GM06990 (cell line): ENCODE results near the gene FN1.

Experiments
- DNase-seq: peaks from one replicate; pipeline ENCODE4 v3.0.0-alpha.2; 2011; ENCODE audit not compliant: insufficient read length; ENCODE audit errors: extremely low read depth
- H3K27me3 ChIP-seq: replicated peaks from 2 replicates; pipeline ENCODE4 v1.6.0; 2011; ENCODE audit warnings: low read length; ENCODE audit not compliant: control insufficient read depth, insufficient read depth
- H3K36me3 ChIP-seq: 2 replicates; pipeline ENCODE4 v1.5.1; 2011; ENCODE audit warnings: low read length; ENCODE audit not compliant: control insufficient read depth, insufficient read depth
- H3K4me3 ChIP-seq: replicated peaks from 2 replicates; pipeline ENCODE4 v1.5.1; 2011; ENCODE audit warnings: low read depth, mild to moderate bottlenecking, control low read depth, low read length
- TF ChIP-seq, protein P1 (sequence below): IDR thresholded peaks from 2 replicates; pipeline ENCODE4 v1.5.1; 2011; ENCODE audit warnings: low read length, control low read depth, mild to moderate bottlenecking, inconsistent platforms; ENCODE audit not compliant: insufficient read depth, poor library complexity, severe bottlenecking

Gene FN1

GRCh38 chr2:215404348-215405012 lies 31.4 kb downstream of the FN1 start:
- H3K4me3 ChIP-seq: no peak overlapping the region
- H3K36me3 ChIP-seq: no peaks in the 10 kb centered on the region
- H3K27me3 ChIP-seq: no peaks in the 10 kb centered on the region
- TF ChIP-seq, protein P1, sequence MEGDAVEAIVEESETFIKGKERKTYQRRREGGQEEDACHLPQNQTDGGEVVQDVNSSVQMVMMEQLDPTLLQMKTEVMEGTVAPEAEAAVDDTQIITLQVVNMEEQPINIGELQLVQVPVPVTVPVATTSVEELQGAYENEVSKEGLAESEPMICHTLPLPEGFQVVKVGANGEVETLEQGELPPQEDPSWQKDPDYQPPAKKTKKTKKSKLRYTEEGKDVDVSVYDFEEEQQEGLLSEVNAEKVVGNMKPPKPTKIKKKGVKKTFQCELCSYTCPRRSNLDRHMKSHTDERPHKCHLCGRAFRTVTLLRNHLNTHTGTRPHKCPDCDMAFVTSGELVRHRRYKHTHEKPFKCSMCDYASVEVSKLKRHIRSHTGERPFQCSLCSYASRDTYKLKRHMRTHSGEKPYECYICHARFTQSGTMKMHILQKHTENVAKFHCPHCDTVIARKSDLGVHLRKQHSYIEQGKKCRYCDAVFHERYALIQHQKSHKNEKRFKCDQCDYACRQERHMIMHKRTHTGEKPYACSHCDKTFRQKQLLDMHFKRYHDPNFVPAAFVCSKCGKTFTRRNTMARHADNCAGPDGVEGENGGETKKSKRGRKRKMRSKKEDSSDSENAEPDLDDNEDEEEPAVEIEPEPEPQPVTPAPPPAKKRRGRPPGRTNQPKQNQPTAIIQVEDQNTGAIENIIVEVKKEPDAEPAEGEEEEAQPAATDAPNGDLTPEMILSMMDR: no peak
- DNase-seq: no peak

DNA sequence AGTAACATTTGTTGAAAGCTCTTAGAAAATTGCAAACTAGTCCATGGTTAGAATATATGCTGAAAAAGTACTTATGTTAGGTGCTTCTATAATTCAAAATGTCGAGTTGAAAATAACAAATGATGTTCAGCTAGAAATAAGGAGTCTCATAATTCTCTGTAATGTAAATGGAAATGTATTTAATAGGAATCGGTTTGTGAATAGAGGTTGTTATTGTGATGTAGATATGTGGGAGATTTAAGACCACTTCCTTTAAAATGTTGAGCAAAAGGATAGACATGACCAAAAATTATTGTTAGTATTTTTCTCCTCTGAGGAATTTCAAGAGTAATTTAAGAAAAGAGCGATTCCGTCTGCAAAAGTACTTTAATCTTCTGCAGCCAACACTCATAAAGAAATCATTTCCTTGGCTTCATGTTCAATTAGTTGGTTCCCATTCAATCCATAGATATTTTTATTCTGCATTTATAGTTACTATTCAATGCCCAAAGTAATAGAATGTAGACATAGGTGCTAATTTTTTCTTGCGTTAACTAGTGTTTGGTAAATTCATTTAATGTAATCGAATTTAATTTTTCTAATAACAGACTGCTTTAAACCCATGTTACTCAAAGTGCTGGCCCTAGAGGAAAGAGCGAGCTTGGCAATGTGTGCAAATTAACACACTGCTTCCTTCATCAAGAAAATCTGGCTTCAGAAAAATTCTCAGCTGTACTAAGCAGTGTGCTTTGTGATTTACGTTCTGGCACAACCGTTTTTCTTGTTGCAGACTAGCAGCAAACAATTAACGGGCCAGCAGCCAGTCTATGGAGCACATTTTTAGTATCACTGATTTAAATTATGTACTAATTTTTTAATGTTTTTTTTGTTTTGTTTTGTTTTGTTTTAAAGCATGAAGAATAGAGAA lies 32.2 kb downstream of the FN1 start:
- TF ChIP-seq, protein P1: no peak
- Histone ChIP-seq H3K27me3 (no peaks in the 10 kb centered on the region), H3K4me3 (no peak overlapping the region), H3K36me3 (no peaks in the 10 kb centered on the region)
- DNase-seq: no peak

- TF ChIP-seq, protein P1: no peak
- no peak for DNase-seq
- H3K27me3 ChIP-seq: no peaks in the 10 kb centered on the region
- no peak overlapping the region for H3K4me3 ChIP-seq
- H3K36me3 ChIP-seq: no peaks in the 10 kb centered on the region
Measured at GRCh38 chr2:215401896-215402379, 33.9 kb downstream of the FN1 start.

- H3K4me3 ChIP-seq: no peak overlapping the region
- no peak for DNase-seq
- no peaks in the 10 kb centered on the region for H3K36me3 ChIP-seq
- H3K27me3 ChIP-seq: no peaks in the 10 kb centered on the region
- TF ChIP-seq, protein P1: no peak
Measured at GRCh38 chr2:215399067-215399716, 36.7 kb downstream of the FN1 start.

DNA sequence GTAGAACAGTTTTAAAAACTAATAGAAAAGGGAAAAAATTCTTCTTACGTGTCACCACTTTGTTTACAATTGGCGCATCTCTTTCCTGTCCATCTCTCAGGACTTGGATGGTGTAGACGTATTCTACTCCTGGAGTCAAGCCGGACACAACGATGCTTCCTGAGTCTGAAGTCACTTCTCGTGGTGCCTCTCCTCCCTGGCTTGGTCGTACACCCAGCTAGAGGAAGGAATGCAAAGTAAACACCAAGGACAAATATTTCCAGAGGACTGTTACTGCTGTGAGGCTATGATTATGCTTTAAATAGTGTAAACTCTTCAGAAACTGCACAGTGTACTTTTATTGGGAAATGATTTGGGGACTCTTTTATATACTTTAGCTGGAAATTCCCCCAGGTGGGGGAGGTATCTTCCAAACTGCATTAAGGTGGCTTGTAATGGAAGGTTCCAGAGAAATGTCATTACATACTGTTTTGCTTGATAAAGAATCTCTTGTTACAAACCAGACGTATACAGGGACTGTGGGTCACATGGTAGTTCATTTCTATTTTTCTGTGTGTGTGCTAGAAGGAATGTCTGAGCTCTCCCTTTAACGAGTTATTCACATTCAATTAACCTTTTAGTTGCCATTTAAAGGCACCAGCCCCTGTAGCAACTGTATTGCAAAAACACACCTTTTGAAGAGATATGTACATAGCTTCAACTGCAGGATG lies 38.1 kb downstream of the FN1 start:
- H3K36me3 ChIP-seq: no peaks in the 10 kb centered on the region
- no peak for DNase-seq

More for the DNA sequence above, 38.1 kb downstream of the FN1 start:
- TF ChIP-seq, protein P1: no peak
- Histone ChIP-seq H3K4me3 (no peak overlapping the region), H3K27me3 (no peaks in the 10 kb centered on the region)
